Ishikawa (cell line): Measurements from ENCODE around the gene HSD17B10.

Experiments
- CREB1 ChIP-seq: IDR thresholded peaks from 2 replicates; pipeline ENCODE4 v1.6.1; 2012; ENCODE audit warnings: low read depth
- FOXM1 ChIP-seq: IDR thresholded peaks from 2 replicates; pipeline ENCODE4 v1.6.1; 2012; ENCODE audit warnings: low read depth, borderline replicate concordance
- TAF1 ChIP-seq: IDR thresholded peaks from 2 replicates; pipeline ENCODE4 v1.6.1; 2012; ENCODE audit warnings: low read depth, mild to moderate bottlenecking
- TEAD4 ChIP-seq: IDR thresholded peaks from 2 replicates; pipeline ENCODE4 v1.6.1; 2012
- TF ChIP-seq, protein P1 (sequence below): IDR thresholded peaks from 2 replicates; pipeline ENCODE4 v1.6.1; 2012

DNA sequence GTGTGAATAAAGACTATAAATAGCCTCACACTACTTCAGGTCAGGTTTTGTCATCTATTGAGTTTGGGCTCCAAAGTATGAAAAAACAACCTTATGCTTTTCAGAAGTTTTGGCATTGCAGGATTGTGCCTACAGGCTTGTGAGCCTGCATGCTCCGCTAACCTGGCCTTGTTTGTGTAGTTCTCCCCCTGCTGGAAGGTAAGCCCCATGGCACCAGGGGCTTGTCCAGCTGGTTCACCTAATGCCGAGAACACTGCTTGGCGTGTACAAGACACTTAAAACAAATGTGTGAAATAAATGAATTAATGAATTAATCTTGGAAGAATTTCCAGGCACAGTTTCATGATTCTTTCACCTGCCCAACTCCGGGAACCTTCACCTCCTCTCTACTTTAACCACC lies 1.8 kb upstream of the HSD17B10 start:
- TF ChIP-seq TAF1 = no peak
- TF ChIP-seq FOXM1 = no peak
- TF ChIP-seq CREB1 = no peak
- TF ChIP-seq, protein P1, sequence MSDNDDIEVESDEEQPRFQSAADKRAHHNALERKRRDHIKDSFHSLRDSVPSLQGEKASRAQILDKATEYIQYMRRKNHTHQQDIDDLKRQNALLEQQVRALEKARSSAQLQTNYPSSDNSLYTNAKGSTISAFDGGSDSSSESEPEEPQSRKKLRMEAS = no peak
- no peak for TF ChIP-seq TEAD4
